OCI-LY1 (cell line): ENCODE measurements around the gene UCN3.

ENCODE experiments used
- CTCF ChIP-seq: fragments of 200-600 bp; sonication (generic), shearing (Covaris generic); IDR thresholded peaks from 2 replicates; pipeline ENCODE4 v1.5.1; 2017; ENCODE audit warnings: mild to moderate bottlenecking, antibody characterized with exemption, low read length, moderate library complexity, mixed read lengths
- EZH2 ChIP-seq: fragments of 200-600 bp; sonication (generic), shearing (Covaris generic); IDR thresholded peaks from 2 replicates; pipeline ENCODE4 v1.8.0; 2017; ENCODE audit warnings: borderline replicate concordance, mixed run types, mild to moderate bottlenecking, antibody characterized with exemption, low read length, moderate library complexity, mixed read lengths

- TF ChIP-seq CTCF (no peak), EZH2 (no peak)
Observed at GRCh38 chr10:5346881-5347280, 17.9 kb upstream of the UCN3 start.
